Esophagus squamous epithelium (tissue), 4 donors: ENCODE data around the gene KCNJ12.
"Not testable (repeated sequence)": the region's sequence is repeated elsewhere in the genome, so short reads cannot be mapped to it uniquely, and the experiment has no call there.

Experiments
- CTCF ChIP-seq, 6 experiments: fragments of 450-650 bp in 4 of 6; fragments of 200-600 bp in 2 of 6; sonication (generic) in 2 of 6; IDR thresholded peaks; one replicate each; pipeline ENCODE4 v1.5.1; 2016 to 2019; ENCODE audit warnings: antibody characterized with exemption in 6 of 6, mild to moderate bottlenecking in 4 of 6, moderate library complexity in 4 of 6
- POLR2A ChIP-seq, 4 donors: fragments of 450-650 bp; IDR thresholded peaks; one replicate each; pipeline ENCODE4 v1.6.1; 2017; ENCODE audit warnings: antibody characterized with exemption in 4 of 4, mild to moderate bottlenecking in 4 of 4, moderate library complexity in 3 of 4

- not testable (repeated sequence) for TF ChIP-seq POLR2A, CTCF (IDR thresholded peaks at IDR 0.05)
These were observed 37.6 kb downstream of the KCNJ12 start for GRCh38 chr17:21413570-21414279.
